ENCODE measurements around the gene GGCX. TPM values are rescaled to one million over a fixed set of nuclear protein-coding genes. Genes with fewer than 3 reads are reported as not detected.
A peak's percentile ranks its signal among the peaks of the same experiment; 100 is the strongest.

GGCX gene
- total and polyA plus RNA-seq, 2 of the 13 experiments (the other 11 are each of a cell fraction or from before 2014, with no cell fraction given): 72.5 to 103 TPM

DNA sequence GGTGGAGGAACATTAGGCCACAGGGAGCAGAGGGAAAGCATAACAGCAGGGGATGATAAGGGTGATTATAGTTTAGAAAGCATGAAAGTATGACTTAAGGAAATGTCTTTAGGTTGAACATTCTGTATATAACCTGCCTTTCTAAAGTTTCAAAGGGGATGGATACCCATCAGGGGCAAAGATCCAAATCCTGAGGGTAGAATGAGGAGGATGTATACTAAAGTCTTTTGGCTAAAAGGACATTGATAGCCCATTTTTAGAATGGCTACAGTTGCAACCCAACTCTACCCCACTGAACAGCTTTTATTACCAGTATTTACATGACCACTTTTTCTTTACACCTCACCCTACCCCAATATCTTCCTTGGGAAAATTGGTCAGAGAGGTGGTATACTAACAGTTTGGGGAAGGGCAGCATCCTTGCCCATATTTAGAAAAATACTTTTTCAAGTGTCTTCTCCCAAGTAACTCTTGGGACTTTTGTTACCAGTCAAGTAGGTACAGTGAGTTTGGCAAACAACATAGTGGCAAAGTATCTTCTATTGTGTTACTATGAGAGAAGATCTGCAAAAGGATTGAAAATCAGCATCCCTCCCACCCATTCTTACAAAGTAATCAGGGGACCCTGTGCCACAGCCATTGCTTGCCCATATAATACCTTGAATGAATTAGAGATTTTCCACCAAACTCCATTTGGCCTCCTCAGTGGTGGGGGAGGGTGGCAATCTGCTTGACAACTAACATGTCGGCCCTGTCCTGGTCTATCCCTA is 14.0 kb downstream of the GGCX start (continued):
- TF ChIP-seq TAF1 (CRISPR knock-in tag; IDR thresholded peaks at IDR 0.05) (no peak), RXRB (CRISPR knock-in tag; IDR thresholded peaks at IDR 0.05; ENCODE audit: borderline replicate concordance) (no peak), FUBP1 (CRISPR knock-in tag; IDR thresholded peaks at IDR 0.05; ENCODE audit: borderline replicate concordance) (no peak), ZNF331 (CRISPR knock-in tag; IDR thresholded peaks at IDR 0.05) (no peak), ZNF296 (CRISPR knock-in tag; conservative IDR thresholded peaks at IDR 0.05) (no peak), TIGD3 (CRISPR knock-in tag; IDR thresholded peaks at IDR 0.05; ENCODE audit: borderline replicate concordance) (no peak), FOXA1 (IDR thresholded peaks at IDR 0.05) (0 out of 2 replicates have a peak, but pooled peaks have one; percentile 2), FOXA1 (CRISPR knock-in tag; IDR thresholded peaks at IDR 0.05) (no peak), RFXANK (CRISPR knock-in tag; IDR thresholded peaks at IDR 0.05) (no peak), ZKSCAN5 (CRISPR knock-in tag; IDR thresholded peaks at IDR 0.05) (no peak)
- TF ChIP-seq, protein P1, sequence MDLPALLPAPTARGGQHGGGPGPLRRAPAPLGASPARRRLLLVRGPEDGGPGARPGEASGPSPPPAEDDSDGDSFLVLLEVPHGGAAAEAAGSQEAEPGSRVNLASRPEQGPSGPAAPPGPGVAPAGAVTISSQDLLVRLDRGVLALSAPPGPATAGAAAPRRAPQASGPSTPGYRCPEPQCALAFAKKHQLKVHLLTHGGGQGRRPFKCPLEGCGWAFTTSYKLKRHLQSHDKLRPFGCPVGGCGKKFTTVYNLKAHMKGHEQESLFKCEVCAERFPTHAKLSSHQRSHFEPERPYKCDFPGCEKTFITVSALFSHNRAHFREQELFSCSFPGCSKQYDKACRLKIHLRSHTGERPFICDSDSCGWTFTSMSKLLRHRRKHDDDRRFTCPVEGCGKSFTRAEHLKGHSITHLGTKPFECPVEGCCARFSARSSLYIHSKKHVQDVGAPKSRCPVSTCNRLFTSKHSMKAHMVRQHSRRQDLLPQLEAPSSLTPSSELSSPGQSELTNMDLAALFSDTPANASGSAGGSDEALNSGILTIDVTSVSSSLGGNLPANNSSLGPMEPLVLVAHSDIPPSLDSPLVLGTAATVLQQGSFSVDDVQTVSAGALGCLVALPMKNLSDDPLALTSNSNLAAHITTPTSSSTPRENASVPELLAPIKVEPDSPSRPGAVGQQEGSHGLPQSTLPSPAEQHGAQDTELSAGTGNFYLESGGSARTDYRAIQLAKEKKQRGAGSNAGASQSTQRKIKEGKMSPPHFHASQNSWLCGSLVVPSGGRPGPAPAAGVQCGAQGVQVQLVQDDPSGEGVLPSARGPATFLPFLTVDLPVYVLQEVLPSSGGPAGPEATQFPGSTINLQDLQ (CRISPR knock-in tag; IDR thresholded peaks at IDR 0.05): no peak
- TF ChIP-seq, protein P2, sequence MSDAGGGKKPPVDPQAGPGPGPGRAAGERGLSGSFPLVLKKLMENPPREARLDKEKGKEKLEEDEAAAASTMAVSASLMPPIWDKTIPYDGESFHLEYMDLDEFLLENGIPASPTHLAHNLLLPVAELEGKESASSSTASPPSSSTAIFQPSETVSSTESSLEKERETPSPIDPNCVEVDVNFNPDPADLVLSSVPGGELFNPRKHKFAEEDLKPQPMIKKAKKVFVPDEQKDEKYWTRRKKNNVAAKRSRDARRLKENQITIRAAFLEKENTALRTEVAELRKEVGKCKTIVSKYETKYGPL (CRISPR knock-in tag; IDR thresholded peaks at IDR 0.05): no peak
- TF ChIP-seq, protein P3, sequence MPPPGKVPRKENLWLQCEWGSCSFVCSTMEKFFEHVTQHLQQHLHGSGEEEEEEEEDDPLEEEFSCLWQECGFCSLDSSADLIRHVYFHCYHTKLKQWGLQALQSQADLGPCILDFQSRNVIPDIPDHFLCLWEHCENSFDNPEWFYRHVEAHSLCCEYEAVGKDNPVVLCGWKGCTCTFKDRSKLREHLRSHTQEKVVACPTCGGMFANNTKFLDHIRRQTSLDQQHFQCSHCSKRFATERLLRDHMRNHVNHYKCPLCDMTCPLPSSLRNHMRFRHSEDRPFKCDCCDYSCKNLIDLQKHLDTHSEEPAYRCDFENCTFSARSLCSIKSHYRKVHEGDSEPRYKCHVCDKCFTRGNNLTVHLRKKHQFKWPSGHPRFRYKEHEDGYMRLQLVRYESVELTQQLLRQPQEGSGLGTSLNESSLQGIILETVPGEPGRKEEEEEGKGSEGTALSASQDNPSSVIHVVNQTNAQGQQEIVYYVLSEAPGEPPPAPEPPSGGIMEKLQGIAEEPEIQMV (CRISPR knock-in tag; IDR thresholded peaks at IDR 0.05; ENCODE audit: low read depth): no peak
- TF ChIP-seq, protein P4, sequence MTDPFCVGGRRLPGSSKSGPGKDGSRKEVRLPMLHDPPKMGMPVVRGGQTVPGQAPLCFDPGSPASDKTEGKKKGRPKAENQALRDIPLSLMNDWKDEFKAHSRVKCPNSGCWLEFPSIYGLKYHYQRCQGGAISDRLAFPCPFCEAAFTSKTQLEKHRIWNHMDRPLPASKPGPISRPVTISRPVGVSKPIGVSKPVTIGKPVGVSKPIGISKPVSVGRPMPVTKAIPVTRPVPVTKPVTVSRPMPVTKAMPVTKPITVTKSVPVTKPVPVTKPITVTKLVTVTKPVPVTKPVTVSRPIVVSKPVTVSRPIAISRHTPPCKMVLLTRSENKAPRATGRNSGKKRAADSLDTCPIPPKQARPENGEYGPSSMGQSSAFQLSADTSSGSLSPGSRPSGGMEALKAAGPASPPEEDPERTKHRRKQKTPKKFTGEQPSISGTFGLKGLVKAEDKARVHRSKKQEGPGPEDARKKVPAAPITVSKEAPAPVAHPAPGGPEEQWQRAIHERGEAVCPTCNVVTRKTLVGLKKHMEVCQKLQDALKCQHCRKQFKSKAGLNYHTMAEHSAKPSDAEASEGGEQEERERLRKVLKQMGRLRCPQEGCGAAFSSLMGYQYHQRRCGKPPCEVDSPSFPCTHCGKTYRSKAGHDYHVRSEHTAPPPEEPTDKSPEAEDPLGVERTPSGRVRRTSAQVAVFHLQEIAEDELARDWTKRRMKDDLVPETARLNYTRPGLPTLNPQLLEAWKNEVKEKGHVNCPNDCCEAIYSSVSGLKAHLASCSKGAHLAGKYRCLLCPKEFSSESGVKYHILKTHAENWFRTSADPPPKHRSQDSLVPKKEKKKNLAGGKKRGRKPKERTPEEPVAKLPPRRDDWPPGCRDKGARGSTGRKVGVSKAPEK (CRISPR knock-in tag; IDR thresholded peaks at IDR 0.05; ENCODE audit: borderline replicate concordance): no peak
- TF ChIP-seq, protein P5, sequence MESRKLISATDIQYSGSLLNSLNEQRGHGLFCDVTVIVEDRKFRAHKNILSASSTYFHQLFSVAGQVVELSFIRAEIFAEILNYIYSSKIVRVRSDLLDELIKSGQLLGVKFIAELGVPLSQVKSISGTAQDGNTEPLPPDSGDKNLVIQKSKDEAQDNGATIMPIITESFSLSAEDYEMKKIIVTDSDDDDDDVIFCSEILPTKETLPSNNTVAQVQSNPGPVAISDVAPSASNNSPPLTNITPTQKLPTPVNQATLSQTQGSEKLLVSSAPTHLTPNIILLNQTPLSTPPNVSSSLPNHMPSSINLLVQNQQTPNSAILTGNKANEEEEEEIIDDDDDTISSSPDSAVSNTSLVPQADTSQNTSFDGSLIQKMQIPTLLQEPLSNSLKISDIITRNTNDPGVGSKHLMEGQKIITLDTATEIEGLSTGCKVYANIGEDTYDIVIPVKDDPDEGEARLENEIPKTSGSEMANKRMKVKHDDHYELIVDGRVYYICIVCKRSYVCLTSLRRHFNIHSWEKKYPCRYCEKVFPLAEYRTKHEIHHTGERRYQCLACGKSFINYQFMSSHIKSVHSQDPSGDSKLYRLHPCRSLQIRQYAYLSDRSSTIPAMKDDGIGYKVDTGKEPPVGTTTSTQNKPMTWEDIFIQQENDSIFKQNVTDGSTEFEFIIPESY (CRISPR knock-in tag; IDR thresholded peaks at IDR 0.05): no peak

Measured in HepG2 (cell line).